HepG2 (cell line): ENCODE data around the gene SLC38A9. TPM values are rescaled to one million over a fixed set of nuclear protein-coding genes. Genes with fewer than 3 reads are reported as not detected.

Experiments used
- ATAC-seq: fragments of 200-7000 bp; cut with Tn5 transposase; 3 replicates; pipeline ENCODE4 v1.9.1; 2020; ENCODE audit warnings: mild to moderate bottlenecking, moderate library complexity
- BruUV-seq: library from RNA; stranded (reverse); fragments of 400-500 nt; replicated peaks from 2 replicates; lab custom pipeline; 2021; lab: Mats Ljungman, UMichigan
- CTCF ChIA-PET: fragments of 300-600 bp; formaldehyde crosslinking; extraction: SDS; loops from one replicate; lab custom pipeline; 2021; ENCODE audit warnings: low total read pairs, inconsistent platforms, low intra/inter-chr PET ratio; lab: Yijun Ruan, JAX
- POLR2A ChIA-PET: fragments of 350-600 bp; sonication (Branson Sonifier 250); formaldehyde crosslinking; loops from one replicate; lab custom pipeline; 2020; ENCODE audit warnings: antibody characterized with exemption, inconsistent platforms; lab: Yijun Ruan, JAX
- DNase-seq: peaks from one replicate; pipeline ENCODE4 v3.0.0-alpha.2; 2015; ENCODE audit warnings: low spot score
- FAIRE-seq: peaks from 3 replicates; lab custom pipeline; 2011; peaks lifted over from hg19 to GRCh38; lab: Jason Lieb, UNC
- H2AFZ ChIP-seq: one replicate; pipeline ENCODE4 v1.6.1; 2011; ENCODE audit warnings: low read length, inconsistent platforms
- H3K27ac ChIP-seq: fragments of 300-600 bp; 3 replicates; pipeline ENCODE4 v1.8.0; 2011; ENCODE audit warnings: mixed run types, mild to moderate bottlenecking, mixed read lengths, low read length, inconsistent platforms; ENCODE audit not compliant: insufficient read depth; ENCODE audit errors: extremely low read length
- H3K27me3 ChIP-seq, 2 experiments: fragments of 200-600 bp in 1 of 2; 2 replicates in 1 of 2; 3 replicates in 1 of 2; pipeline versions ENCODE4 v1.6.0 to v1.8.0; 2011; ENCODE audit warnings: low read length in 2 of 2, mild to moderate bottlenecking in 2 of 2, moderate library complexity in 2 of 2, inconsistent platforms in 1 of 2; ENCODE audit not compliant: insufficient read depth in 2 of 2, control insufficient read depth in 1 of 2
- H3K36me3 ChIP-seq, 2 experiments: fragments of 200-600 bp in 1 of 2; replicated peaks in 1 of 2; 2 replicates in 1 of 2; 3 replicates in 1 of 2; pipeline versions ENCODE4 v1.5.1 to v1.8.0; 2011; ENCODE audit warnings: low read length in 2 of 2, inconsistent platforms in 1 of 2; ENCODE audit not compliant: insufficient read depth in 2 of 2, control insufficient read depth in 1 of 2
- H3K4me1 ChIP-seq: 2 replicates; pipeline ENCODE4 v1.5.1; 2012; ENCODE audit warnings: low read length, inconsistent platforms; ENCODE audit not compliant: insufficient read depth
- H3K4me2 ChIP-seq: 2 replicates; pipeline ENCODE4 v1.6.0; 2011; ENCODE audit warnings: low read depth, low read length, inconsistent platforms
- H3K4me3 ChIP-seq, 3 experiments: fragments of 200-600 bp in 1 of 3; sonication (generic), shearing (Covaris generic) in 1 of 3; replicated peaks in 1 of 3; 2 replicates each; pipeline ENCODE4 v1.5.1; 2011 to 2016; ENCODE audit warnings: low read length in 3 of 3, inconsistent platforms in 2 of 3, low read depth in 2 of 3, mild to moderate bottlenecking in 2 of 3, control low read depth in 1 of 3, mixed read lengths in 1 of 3; ENCODE audit not compliant: insufficient read depth in 1 of 3
- H3K79me2 ChIP-seq: one replicate; pipeline ENCODE4 v1.6.1; 2011; ENCODE audit warnings: low read length, inconsistent platforms; ENCODE audit not compliant: insufficient read depth
- H3K9ac ChIP-seq: 2 replicates; pipeline ENCODE4 v1.6.0; 2011; ENCODE audit warnings: mild to moderate bottlenecking, low read depth, low read length, inconsistent platforms; ENCODE audit not compliant: insufficient read depth
- H3K9me3 ChIP-seq: 2 replicates; pipeline ENCODE4 v1.5.1; 2012; ENCODE audit warnings: mild to moderate bottlenecking, low read length
- H4K20me1 ChIP-seq: 2 replicates; pipeline ENCODE4 v1.6.0; 2011; ENCODE audit warnings: inconsistent platforms, mild to moderate bottlenecking, low read length, moderate library complexity; ENCODE audit not compliant: insufficient read depth
- AFF4 ChIP-seq: sonication (generic); formaldehyde crosslinking; IDR thresholded peaks from 2 replicates; pipeline ENCODE4 v1.4.0; 2020; ENCODE audit warnings: missing genetic modification reagents
- FOXJ3 ChIP-seq: sonication (generic); formaldehyde crosslinking; IDR thresholded peaks from 2 replicates; pipeline ENCODE4 v1.4.0; 2020; ENCODE audit warnings: missing genetic modification reagents, mild to moderate bottlenecking, borderline replicate concordance
- MTF1 ChIP-seq: sonication (generic); formaldehyde crosslinking; IDR thresholded peaks from 2 replicates; pipeline ENCODE4 v1.5.0; 2020; ENCODE audit warnings: missing genetic modification reagents
- NR2F1 ChIP-seq, 2 experiments: fragments of 450-650 bp in 1 of 2; formaldehyde crosslinking in 1 of 2; IDR thresholded peaks; 2 replicates each; pipeline versions ENCODE4 v1.5.0 to v1.6.1; 2016 to 2020; ENCODE audit warnings: mild to moderate bottlenecking in 1 of 2, missing compliant biosample characterization in 1 of 2, missing genetic modification reagents in 1 of 2, moderate library complexity in 1 of 2
- PCBP1 ChIP-seq: fragments of 200-400 bp; formaldehyde crosslinking; IDR thresholded peaks from 2 replicates; pipeline ENCODE4 v1.6.1; 2017; ENCODE audit warnings: mild to moderate bottlenecking, low read depth, low read length, borderline replicate concordance
- ZBTB40 ChIP-seq, 2 experiments: fragments of 450-650 bp in 1 of 2; sonication (generic) in 1 of 2; formaldehyde crosslinking in 1 of 2; IDR thresholded peaks; 2 replicates each; pipeline versions ENCODE4 v1.6.1 to v1.8.0; 2016 to 2022; ENCODE audit warnings: antibody characterized with exemption in 1 of 2, mild to moderate bottlenecking in 1 of 2, missing genetic modification reagents in 1 of 2
- WGBS: methylation state at CpG from one replicate; pipeline ENCODE4 v1.1.6; 2017; ENCODE audit warnings: low lambda C conversion rate; 5-methylcytosine and 5-hydroxymethylcytosine counted together
- in situ Hi-C: cut with HindIII; loops from 2 replicates; pipeline ENCODE4 v1.10.0; 2017; ENCODE audit warnings: low pct_unique_long_range_greater_than_20kb; ENCODE audit not compliant: extremely low pct_ligation_motif_present
- intact Hi-C: fragments of 100-400 bp; cut with micrococcal nuclease; formaldehyde crosslinking; loops from one replicate; pipeline ENCODE4 v1.10.0; 2022; ENCODE audit not compliant: unreplicated experiment
- polyA plus RNA-seq, 8 experiments: library from polyadenylated mRNA; depleted of rRNA in 3 of 8; stranded (reverse) in 7 of 8; unstranded in 1 of 8; fragments of >200 nt; fragmentation: Illumina TruSeq in 4 of 8; extraction: Trizol in 4 of 8; gene quantifications; 2 replicates each; pipeline versions ENCODE4 v1.2.1 to v1.2.3, GENCODE V29; 2011 to 2016; ENCODE audit warnings: low read depth in 4 of 8, missing spikeins in 1 of 8, mixed read lengths in 1 of 8; ENCODE audit not compliant: insufficient read depth in 1 of 8
- total RNA-seq, 5 experiments: library from RNA; depleted of rRNA; stranded (reverse); fragments of >200 nt; fragmentation: Illumina TruSeq; extraction: Trizol; gene quantifications; 2 replicates each; pipeline ENCODE4 v1.2.3, GENCODE V29; 2016; ENCODE audit warnings: low read depth in 1 of 5

The SLC38A9 gene
- total and polyA plus RNA-seq, 2 of the 13 experiments (the other 11 are each of a cell fraction or from before 2014, with no cell fraction given), result 19.3 to 36.0 TPM

GRCh38 chr5:55679556-55679955 is 32.6 kb downstream of the SLC38A9 start:
- H3K4me3 ChIP-seq, result no peak overlapping the region
- no peak overlapping the region for H3K4me2 ChIP-seq
- H3K27me3 ChIP-seq, result no peaks in the 10 kb centered on the region
- H3K79me2 ChIP-seq, result no peaks in the 10 kb centered on the region
- BruUV-seq, result no TSS peak
- H3K27ac ChIP-seq, result no peak overlapping the region
- no peak overlapping the region for H2AFZ ChIP-seq
- ChIA-PET CTCF (no interaction called here), POLR2A (no interaction called here)
- no peaks in the 10 kb centered on the region for H4K20me1 ChIP-seq
- no peaks in the 10 kb centered on the region for H3K36me3 ChIP-seq
- TF ChIP-seq PCBP1 (no peak), ZBTB40 (IDR thresholded peaks at IDR 0.05) (no peak), ZBTB40 (CRISPR knock-in tag; IDR thresholded peaks at IDR 0.05) (no peak), FOXJ3 (CRISPR knock-in tag) (no peak), AFF4 (CRISPR knock-in tag) (no peak), NR2F1 (CRISPR knock-in tag; IDR thresholded peaks at IDR 0.05) (no peak), MTF1 (no peak)
- no peak overlapping the region for H3K9ac ChIP-seq
- ATAC-seq (no peak), DNase-seq (no peak), FAIRE-seq (no peak)
- in situ Hi-C loops (no loop called here), intact Hi-C loops (no loop called here)
- peaks cover 3% of the 10 kb centered on the region for H3K4me1 ChIP-seq
- 3% methylated on average over 1 of the region's 1 CpG for WGBS
- H3K9me3 ChIP-seq, result no peaks in the 10 kb centered on the region
